Stimulated activated CD4-positive, alpha-beta T cell treated with anti-CD3 and anti-CD28 coated beads, Interleukin-15, amount 100 ng/mL, for 48 hours (primary cell): ENCODE measurements around the gene IL17RC.
A peak's percentile ranks its signal among the peaks of the same experiment; 100 is the strongest.
"Not testable (repeated sequence)": the region's sequence is repeated elsewhere in the genome, so short reads cannot be mapped to it uniquely, and the experiment has no call there.

Experiments used
- DNase-seq, 2 donors: peaks; one replicate each; pipeline ENCODE4 v3.0.0-alpha.2; 2020; ENCODE audit warnings: low read depth in 2 of 2

Gene IL17RC

DNA sequence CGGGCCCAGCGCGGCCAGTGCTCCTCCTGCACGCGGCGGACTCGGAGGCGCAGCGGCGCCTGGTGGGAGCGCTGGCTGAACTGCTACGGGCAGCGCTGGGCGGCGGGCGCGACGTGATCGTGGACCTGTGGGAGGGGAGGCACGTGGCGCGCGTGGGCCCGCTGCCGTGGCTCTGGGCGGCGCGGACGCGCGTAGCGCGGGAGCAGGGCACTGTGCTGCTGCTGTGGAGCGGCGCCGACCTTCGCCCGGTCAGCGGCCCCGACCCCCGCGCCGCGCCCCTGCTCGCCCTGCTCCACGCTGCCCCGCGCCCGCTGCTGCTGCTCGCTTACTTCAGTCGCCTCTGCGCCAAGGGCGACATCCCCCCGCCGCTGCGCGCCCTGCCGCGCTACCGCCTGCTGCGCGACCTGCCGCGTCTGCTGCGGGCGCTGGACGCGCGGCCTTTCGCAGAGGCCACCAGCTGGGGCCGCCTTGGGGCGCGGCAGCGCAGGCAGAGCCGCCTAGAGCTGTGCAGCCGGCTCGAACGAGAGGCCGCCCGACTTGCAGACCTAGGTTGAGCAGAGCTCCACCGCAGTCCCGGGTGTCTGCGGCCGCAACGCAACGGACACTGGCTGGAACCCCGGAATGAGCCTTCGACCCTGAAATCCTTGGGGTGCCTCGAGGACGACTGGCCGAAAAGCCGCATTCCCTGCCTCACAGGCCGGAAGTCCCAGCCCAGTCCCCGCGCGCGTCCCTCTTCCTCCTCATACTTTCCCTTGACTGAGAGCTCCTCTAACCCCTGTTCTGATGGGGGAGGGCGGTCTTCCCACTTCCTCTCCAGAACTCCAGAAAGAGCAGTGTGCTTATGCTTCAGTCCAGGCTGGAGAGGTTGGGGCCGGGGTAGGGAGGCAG, 1.4 kb upstream of the IL17RC start:
- peak in 1 of 2 donors; percentile 27 for DNase-seq

- no peak for DNase-seq
Observed at GRCh38 chr3:9916346-9916733, 558 bp upstream of the IL17RC start.

DNA sequence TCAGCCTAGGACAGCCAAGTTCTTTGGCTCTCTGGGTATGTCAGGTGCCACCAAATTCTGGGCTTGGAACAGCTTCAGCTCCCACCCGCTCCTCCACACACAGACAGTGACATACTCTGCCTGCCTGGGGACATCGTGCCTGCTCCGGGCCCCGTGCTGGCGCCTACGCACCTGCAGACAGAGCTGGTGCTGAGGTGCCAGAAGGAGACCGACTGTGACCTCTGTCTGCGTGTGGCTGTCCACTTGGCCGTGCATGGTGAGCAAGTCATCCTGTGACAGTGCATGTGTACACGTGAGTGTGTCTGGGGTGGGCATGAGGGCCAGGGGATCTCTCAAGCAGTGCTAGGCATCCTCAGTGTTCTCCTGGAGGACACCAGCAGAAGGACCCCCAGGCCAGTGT, 922 bp downstream of the IL17RC start:
- no peak for DNase-seq

DNA sequence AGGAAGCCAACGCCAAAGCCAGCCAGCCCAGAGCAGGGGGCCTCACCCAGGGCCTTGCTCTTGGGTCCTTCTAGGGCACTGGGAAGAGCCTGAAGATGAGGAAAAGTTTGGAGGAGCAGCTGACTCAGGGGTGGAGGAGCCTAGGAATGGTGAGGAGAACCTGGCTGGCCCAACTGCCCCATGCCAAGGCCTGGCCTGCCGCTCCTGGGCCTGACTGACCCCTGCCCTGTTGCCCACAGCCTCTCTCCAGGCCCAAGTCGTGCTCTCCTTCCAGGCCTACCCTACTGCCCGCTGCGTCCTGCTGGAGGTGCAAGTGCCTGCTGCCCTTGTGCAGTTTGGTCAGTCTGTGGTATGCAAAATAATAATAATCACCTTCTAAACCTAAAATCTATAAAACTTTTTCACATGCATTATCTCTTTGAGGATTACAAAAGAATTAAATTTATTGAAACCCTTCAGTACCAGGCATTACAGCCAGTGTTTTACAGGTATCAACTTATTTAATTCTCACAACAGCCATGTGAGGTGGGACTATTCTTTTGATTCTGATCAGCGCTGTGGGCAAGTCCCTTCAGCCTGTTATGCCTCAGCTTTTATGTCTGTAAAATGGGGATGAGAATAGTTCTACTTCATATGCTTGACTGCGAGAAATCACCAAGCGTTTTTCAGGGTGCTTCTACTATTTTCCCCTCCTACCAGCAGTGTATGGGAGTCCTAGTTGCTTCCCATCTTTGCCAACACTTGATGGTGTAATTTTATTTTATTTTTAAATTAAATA, 1.6 kb downstream of the IL17RC start:
- no peak for DNase-seq

- DNase-seq, result no peak
Observed at GRCh38 chr3:9928158-9928557, 11.3 kb downstream of the IL17RC start.

DNA sequence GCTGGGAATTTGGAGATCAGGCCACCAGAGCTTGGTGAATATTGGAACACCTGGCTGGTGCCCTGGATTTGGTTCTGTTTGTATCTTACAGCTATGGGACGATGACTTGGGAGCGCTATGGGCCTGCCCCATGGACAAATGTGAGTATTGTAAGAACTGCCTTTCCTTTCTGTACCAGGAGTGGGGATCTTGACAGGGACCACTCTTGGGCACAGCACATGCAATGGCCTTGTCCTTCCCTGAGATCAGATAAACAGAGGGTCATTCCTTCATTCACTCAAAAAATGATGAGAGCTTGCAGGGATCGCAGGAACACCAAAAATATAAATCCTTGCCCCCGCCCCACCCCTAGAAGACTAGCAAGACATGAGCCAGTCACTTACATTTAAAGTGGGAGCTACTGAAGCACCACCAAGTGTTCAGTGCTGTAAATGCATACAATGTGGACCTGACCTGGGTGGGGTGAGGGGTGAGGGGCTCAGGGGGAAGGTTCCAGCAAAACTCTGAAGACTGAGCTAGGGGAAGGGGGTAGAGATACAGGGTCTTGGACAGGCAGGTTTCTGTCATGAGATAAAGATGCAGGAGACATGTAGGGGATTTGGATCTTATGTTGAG, 14.0 kb downstream of the IL17RC start:
- no peak for DNase-seq

- no peak for DNase-seq
Observed at GRCh38 chr3:9932535-9932842, 15.6 kb downstream of the IL17RC start.

DNA sequence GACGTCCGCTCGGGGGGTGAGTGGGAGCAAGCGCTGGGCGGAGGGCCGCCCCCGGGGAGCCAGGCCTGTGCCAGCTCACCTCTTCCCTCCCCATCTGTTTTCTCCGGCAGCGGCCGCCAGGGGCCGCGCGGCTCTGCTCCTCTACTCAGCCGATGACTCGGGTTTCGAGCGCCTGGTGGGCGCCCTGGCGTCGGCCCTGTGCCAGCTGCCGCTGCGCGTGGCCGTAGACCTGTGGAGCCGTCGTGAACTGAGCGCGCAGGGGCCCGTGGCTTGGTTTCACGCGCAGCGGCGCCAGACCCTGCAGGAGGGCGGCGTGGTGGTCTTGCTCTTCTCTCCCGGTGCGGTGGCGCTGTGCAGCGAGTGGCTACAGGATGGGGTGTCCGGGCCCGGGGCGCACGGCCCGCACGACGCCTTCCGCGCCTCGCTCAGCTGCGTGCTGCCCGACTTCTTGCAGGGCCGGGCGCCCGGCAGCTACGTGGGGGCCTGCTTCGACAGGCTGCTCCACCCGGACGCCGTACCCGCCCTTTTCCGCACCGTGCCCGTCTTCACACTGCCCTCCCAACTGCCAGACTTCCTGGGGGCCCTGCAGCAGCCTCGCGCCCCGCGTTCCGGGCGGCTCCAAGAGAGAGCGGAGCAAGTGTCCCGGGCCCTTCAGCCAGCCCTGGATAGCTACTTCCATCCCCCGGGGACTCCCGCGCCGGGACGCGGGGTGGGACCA, 16.1 kb downstream of the IL17RC start:
- peak; percentile 82 to 89 for DNase-seq

- peak; percentile 93 to 96 for DNase-seq
Observed at GRCh38 chr3:9933561-9934234, 16.8 kb downstream of the IL17RC start, which contains the start of gene CRELD1. TSS of gene CRELD1 (plus strand) at chr3:9933834. CDS start at chr3:9934439, 605 bp downstream.

DNA sequence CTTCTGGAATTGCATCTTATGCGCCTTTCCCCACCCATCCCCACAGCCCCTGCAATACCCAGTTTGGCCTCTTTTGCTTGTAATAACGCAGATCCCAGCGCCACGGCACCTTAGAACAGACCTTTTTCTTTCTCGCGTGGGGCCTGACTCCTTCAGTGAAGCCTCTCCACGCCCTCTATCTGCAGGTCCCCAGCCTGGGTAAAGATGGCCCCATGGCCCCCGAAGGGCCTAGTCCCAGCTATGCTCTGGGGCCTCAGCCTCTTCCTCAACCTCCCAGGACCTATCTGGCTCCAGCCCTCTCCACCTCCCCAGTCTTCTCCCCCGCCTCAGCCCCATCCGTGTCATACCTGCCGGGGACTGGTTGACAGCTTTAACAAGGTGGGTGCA, 17.3 kb downstream of the IL17RC start:
- no peak for DNase-seq

GRCh38 chr3:9934993-9935392, 18.1 kb downstream of the IL17RC start:
- DNase-seq, result no peak

DNA sequence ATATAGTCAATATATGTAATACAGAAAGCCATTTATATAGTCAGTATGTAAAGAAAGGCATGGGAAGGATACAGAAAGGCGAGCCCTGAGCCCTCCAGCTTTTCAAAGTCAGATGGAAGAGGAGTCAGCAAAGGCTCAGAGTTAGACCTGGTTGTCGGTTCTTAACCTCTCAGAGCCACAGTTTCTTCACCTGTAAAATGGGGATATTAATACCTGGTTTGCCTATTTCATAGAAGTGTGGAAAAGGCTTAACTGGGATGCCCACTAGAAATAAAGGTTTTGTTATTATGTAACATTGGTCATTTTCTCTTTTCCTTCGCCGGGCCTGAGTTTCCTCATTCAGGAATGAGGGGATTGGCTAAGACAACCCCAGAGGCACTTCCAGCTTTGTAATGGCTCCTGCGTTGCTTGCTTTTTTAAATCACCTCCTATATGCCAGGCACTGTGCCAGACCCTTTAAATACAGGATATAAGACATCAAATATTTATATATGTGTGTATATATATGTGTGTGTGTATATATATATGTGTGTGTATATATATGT, 19.1 kb downstream of the IL17RC start:
- DNase-seq, result no peak

DNA sequence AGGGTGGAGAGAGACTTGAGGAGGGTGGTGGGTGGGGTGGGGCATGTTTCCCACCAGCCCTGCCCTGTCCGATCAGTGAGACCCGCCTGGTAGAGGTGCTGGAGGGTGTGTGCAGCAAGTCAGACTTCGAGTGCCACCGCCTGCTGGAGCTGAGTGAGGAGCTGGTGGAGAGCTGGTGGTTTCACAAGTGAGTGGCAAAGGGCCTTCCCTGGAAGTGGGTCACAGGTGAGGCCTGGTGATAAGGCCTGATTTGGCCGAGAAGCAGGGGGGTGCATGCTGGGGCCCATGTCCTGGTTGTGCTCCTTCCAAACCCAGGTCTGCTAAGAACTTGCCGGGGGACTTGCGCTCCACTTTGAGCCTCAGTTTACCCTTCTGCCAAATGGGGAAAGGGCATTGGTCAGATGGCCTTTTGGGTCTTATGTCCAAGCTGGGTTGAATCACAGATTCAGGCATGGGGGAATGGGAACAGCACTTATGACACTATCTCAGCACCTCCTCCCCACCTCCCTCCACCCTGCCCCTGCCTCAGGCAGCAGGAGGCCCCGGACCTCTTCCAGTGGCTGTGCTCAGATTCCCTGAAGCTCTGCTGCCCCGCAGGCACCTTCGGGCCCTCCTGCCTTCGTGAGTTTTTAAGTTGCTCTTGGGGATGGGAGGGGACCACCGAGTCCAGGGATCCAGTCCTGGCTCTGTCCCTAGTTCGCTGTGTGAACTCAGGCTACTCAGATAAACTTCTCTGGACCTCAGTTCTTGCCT, 20.8 kb downstream of the IL17RC start:
- DNase-seq, result no peak

DNA sequence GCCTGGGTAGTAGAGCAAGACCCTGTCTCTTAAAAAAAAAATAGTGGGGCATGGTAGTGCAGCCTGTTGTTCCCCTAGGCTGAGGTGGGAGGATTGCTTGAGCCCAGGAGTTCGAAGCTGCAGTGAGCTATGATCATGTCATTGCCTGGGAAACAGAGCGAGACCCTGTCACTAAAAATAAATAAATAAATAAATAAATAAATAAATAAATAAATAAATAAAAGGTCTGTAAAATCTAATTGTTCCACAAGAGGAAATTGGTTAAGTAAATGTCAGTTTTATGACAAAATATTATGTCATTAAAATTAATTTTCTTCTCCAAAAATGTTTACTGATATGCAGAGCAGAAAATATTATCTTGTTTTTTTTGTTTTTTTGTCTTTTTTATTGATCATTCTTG, 22.1 kb downstream of the IL17RC start:
- no peak for DNase-seq

- DNase-seq, result not testable (repeated sequence)
Observed at GRCh38 chr3:9939906-9940305, 23.0 kb downstream of the IL17RC start.

DNA sequence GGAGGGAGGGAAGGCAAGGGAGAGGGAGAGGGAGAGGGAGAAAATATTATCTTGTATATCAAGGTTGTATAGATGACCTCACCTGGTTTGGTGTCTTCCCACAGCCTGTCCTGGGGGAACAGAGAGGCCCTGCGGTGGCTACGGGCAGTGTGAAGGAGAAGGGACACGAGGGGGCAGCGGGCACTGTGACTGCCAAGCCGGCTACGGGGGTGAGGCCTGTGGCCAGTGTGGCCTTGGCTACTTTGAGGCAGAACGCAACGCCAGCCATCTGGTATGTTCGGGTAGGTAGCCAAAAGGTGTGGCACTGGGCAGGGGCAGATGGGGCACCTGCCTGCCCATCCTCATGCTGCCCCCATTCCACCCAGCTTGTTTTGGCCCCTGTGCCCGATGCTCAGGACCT, 23.8 kb downstream of the IL17RC start:
- no peak for DNase-seq

GRCh38 chr3:9942164-9942563, 25.3 kb downstream of the IL17RC start:
- no peak for DNase-seq

DNA sequence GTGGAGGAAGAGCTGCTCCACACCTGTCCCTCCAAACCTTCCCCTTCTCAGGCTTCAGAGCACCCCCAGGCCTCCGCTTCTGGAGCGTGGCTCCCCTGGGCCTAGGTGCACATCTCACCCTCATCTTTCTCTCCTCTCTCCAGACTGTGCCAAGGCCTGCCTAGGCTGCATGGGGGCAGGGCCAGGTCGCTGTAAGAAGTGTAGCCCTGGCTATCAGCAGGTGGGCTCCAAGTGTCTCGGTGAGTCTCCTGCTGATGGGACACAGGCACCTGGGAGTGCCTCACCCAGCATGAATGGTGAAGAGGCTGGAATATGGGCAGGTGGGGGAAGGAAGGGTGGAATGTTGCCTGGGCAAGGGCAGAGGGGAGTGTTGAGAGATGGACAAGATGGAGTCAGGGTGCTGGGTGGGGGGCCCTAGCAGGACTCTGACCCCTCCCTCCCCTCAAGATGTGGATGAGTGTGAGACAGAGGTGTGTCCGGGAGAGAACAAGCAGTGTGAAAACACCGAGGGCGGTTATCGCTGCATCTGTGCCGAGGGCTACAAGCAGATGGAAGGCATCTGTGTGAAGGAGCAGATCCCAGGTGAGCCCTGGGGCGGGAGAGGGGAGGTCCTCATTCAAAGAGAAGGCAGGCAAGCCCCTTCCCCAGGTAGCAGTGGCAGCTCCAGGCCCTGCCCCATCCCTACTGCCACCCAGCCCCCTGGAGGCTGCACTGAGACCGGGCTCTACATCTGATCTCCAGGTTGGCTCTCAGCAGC, 26.2 kb downstream of the IL17RC start:
- DNase-seq, result no peak

DNA sequence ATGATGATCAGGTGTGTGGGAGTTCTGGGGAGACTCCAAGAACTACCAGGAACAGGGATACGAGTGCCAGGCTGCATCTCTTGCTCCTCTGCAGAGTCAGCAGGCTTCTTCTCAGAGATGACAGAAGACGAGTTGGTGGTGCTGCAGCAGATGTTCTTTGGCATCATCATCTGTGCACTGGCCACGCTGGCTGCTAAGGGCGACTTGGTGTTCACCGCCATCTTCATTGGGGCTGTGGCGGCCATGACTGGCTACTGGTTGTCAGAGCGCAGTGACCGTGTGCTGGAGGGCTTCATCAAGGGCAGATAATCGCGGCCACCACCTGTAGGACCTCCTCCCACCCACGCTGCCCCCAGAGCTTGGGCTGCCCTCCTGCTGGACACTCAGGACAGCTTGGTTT, 27.4 kb downstream of the IL17RC start:
- no peak for DNase-seq

GRCh38 chr3:9945358-9945757, 28.5 kb downstream of the IL17RC start:
- DNase-seq, result no peak
